ENCODE data around the gene MIEN1. TPM values are rescaled to one million over a fixed set of nuclear protein-coding genes. Genes with fewer than 3 reads are reported as not detected.

MIEN1 gene
- total RNA-seq, 1 donor from 2014 or later: 38.9 TPM

GRCh38 chr17:39709319-39709997 is 20.9 kb downstream of the MIEN1 start:
- no peak overlapping the region for H2AFZ ChIP-seq (ENCODE audit: low read depth, low read length)
- no peak for TF ChIP-seq EZH2 (IDR thresholded peaks at IDR 0.05; ENCODE audit: insufficient read depth, low read length)
- TF ChIP-seq CTCF (IDR thresholded peaks at IDR 0.05; ENCODE audit: insufficient read depth, low read depth, low read length): no peak
- peaks cover 36% of the 10 kb centered on the region for H4K20me1 ChIP-seq (ENCODE audit: insufficient read depth, low read length)
- Mint-ChIP-seq H3K9me3 (ENCODE audit: unreplicated experiment) (no peaks in the 10 kb centered on the region), H3K36me3 (ENCODE audit: low read depth, unreplicated experiment) (peaks cover 13% of the 10 kb centered on the region), H3K27me3 (ENCODE audit: low read depth, unreplicated experiment) (no peaks in the 10 kb centered on the region), H3K27ac (ENCODE audit: unreplicated experiment) (no peak overlapping the region), H3K4me3 (ENCODE audit: unreplicated experiment) (no peak overlapping the region), H3K4me1 (ENCODE audit: low read depth, unreplicated experiment) (peaks cover 5% of the 10 kb centered on the region)
- no peaks in the 10 kb centered on the region for H3K9me3 ChIP-seq (ENCODE audit: insufficient read depth, low read depth, low read length)
- H3K27me3 ChIP-seq (ENCODE audit: insufficient read depth, low read length): no peaks in the 10 kb centered on the region
- H3K79me2 ChIP-seq (ENCODE audit: insufficient read depth, low read length): peaks cover 22% of the 10 kb centered on the region
- FAIRE-seq (no peak), DNase-seq (ENCODE audit: low read depth) (no peak)
- H3K36me3 ChIP-seq (ENCODE audit: insufficient read depth, low read length): peaks cover 17% of the 10 kb centered on the region
- H3K9ac ChIP-seq (ENCODE audit: low read length): no peak overlapping the region
- H3K4me1 ChIP-seq (ENCODE audit: insufficient read depth, low read length): peaks cover 10% of the 10 kb centered on the region
- H3K4me3 ChIP-seq (ENCODE audit: insufficient read depth, low read depth, low read length): no peak overlapping the region
- no peak overlapping the region for H3K4me2 ChIP-seq (ENCODE audit: low read length)
- no peak overlapping the region for H3K27ac ChIP-seq (ENCODE audit: low read depth, low read length)

- no peaks in the 10 kb centered on the region for H3K9me3 ChIP-seq (ENCODE audit: insufficient read depth, low read depth, low read length)
- H3K27ac Mint-ChIP-seq (ENCODE audit: unreplicated experiment): no peak overlapping the region
- H3K79me2 ChIP-seq (ENCODE audit: insufficient read depth, low read length): peaks cover 45% of the 10 kb centered on the region
- TF ChIP-seq EZH2 (IDR thresholded peaks at IDR 0.05; ENCODE audit: insufficient read depth, low read length) (no peak), CTCF (IDR thresholded peaks at IDR 0.05; ENCODE audit: insufficient read depth, low read depth, low read length) (no peak)
- H3K9me3 Mint-ChIP-seq (ENCODE audit: unreplicated experiment): no peaks in the 10 kb centered on the region
- peaks cover 13% of the 10 kb centered on the region for H3K36me3 Mint-ChIP-seq (ENCODE audit: low read depth, unreplicated experiment)
- peaks cover 10% of the 10 kb centered on the region for H3K4me1 Mint-ChIP-seq (ENCODE audit: low read depth, unreplicated experiment)
- peaks cover 10% of the 10 kb centered on the region for H3K4me1 ChIP-seq (ENCODE audit: insufficient read depth, low read length)
- DNase-seq (ENCODE audit: low read depth) (no peak), FAIRE-seq (no peak)
- H3K27me3 Mint-ChIP-seq (ENCODE audit: low read depth, unreplicated experiment): no peaks in the 10 kb centered on the region
- no peak overlapping the region for H3K4me3 Mint-ChIP-seq (ENCODE audit: unreplicated experiment)
- no peak overlapping the region for H3K27ac ChIP-seq (ENCODE audit: low read depth, low read length)
- no peaks in the 10 kb centered on the region for H3K27me3 ChIP-seq (ENCODE audit: insufficient read depth, low read length)
- no peak overlapping the region for H3K4me2 ChIP-seq (ENCODE audit: low read length)
- H3K36me3 ChIP-seq (ENCODE audit: insufficient read depth, low read length): peaks cover 16% of the 10 kb centered on the region
- no peak overlapping the region for H2AFZ ChIP-seq (ENCODE audit: low read depth, low read length)
- H4K20me1 ChIP-seq (ENCODE audit: insufficient read depth, low read length): peaks cover 61% of the 10 kb centered on the region
- H3K4me3 ChIP-seq (ENCODE audit: insufficient read depth, low read depth, low read length): no peak overlapping the region
- no peak overlapping the region for H3K9ac ChIP-seq (ENCODE audit: low read length)
These were observed 23.4 kb downstream of the MIEN1 start for GRCh38 chr17:39706921-39707337.

GRCh38 chr17:39706383-39706782 is 23.9 kb downstream of the MIEN1 start:
- Mint-ChIP-seq H3K4me1 (ENCODE audit: low read depth, unreplicated experiment) (peaks cover 15% of the 10 kb centered on the region), H3K27ac (ENCODE audit: unreplicated experiment) (no peak overlapping the region), H3K27me3 (ENCODE audit: low read depth, unreplicated experiment) (no peaks in the 10 kb centered on the region), H3K4me3 (ENCODE audit: unreplicated experiment) (no peak overlapping the region), H3K9me3 (ENCODE audit: unreplicated experiment) (no peaks in the 10 kb centered on the region), H3K36me3 (ENCODE audit: low read depth, unreplicated experiment) (peaks cover 13% of the 10 kb centered on the region)
- Histone ChIP-seq H3K4me2 (ENCODE audit: low read length) (no peak overlapping the region), H3K4me1 (ENCODE audit: insufficient read depth, low read length) (peaks cover 15% of the 10 kb centered on the region), H3K27ac (ENCODE audit: low read depth, low read length) (no peak overlapping the region), H4K20me1 (ENCODE audit: insufficient read depth, low read length) (peaks cover 66% of the 10 kb centered on the region), H3K4me3 (ENCODE audit: insufficient read depth, low read depth, low read length) (no peak overlapping the region), H2AFZ (ENCODE audit: low read depth, low read length) (no peak overlapping the region), H3K9me3 (ENCODE audit: insufficient read depth, low read depth, low read length) (no peaks in the 10 kb centered on the region), H3K36me3 (ENCODE audit: insufficient read depth, low read length) (peaks cover 12% of the 10 kb centered on the region), H3K27me3 (ENCODE audit: insufficient read depth, low read length) (no peaks in the 10 kb centered on the region), H3K79me2 (ENCODE audit: insufficient read depth, low read length) (peaks cover 50% of the 10 kb centered on the region), H3K9ac (ENCODE audit: low read length) (no peak overlapping the region)
- DNase-seq (ENCODE audit: low read depth) (no peak), FAIRE-seq (no peak)
- TF ChIP-seq CTCF (IDR thresholded peaks at IDR 0.05; ENCODE audit: insufficient read depth, low read depth, low read length): no peak
